ENCODE data around the gene CCDC171. TPM values are rescaled to one million over a fixed set of nuclear protein-coding genes. Genes with fewer than 3 reads are reported as not detected.

The CCDC171 gene
- total and polyA plus RNA-seq, 10 of the 15 experiments (the other 5 are each of a cell fraction or from before 2014, with no cell fraction given), result 1.00 to 7.2 (median 2.8) TPM

- Histone ChIP-seq H2AFZ (ENCODE audit: control insufficient read depth, low read depth, low read length) (no peak overlapping the region), H3K4me3 (no peak overlapping the region), H3K4me1 (ENCODE audit: control insufficient read depth, insufficient read depth, low read length) (no peaks in the 10 kb centered on the region), H3K27me3 (replicated peaks in 1 of 2; ENCODE audit: control insufficient read depth in 2 of 2, insufficient read depth in 2 of 2, low read length in 1 of 2) (no peaks in the 10 kb centered on the region), H3K4me2 (ENCODE audit: control insufficient read depth, insufficient read depth) (no peak overlapping the region), H3K9me3 (replicated peaks; ENCODE audit: control insufficient read depth, insufficient read depth, low read length) (no peaks in the 10 kb centered on the region), H3K79me2 (ENCODE audit: control insufficient read depth, insufficient read depth, low read length) (no peaks in the 10 kb centered on the region), H3K9ac (ENCODE audit: control insufficient read depth, insufficient read depth, low read length) (no peak overlapping the region), H4K20me1 (ENCODE audit: control insufficient read depth, insufficient read depth) (no peaks in the 10 kb centered on the region), H3K36me3 (ENCODE audit: control insufficient read depth in 2 of 2, insufficient read depth in 2 of 2, low read length in 1 of 2) (no peaks in the 10 kb centered on the region), H3K27ac (ENCODE audit: control insufficient read depth, insufficient read depth) (no peak overlapping the region)
- ChIA-PET CTCF (no interaction called here), SMC1A (ENCODE audit: uncharacterized antibody, unreplicated experiment) (no interaction called here), RAD21 (ENCODE audit: unreplicated experiment) (no interaction called here), POLR2A (no interaction called here)
- in situ Hi-C loops (cut with MboI), result no loop called here
- TF ChIP-seq MYC (IDR thresholded peaks at IDR 0.05; ENCODE audit: insufficient read depth, insufficient read length, insufficient replicate concordance, low read length, severe bottlenecking) (no peak), RFX5 (IDR thresholded peaks at IDR 0.05; ENCODE audit: low read depth, low read length) (no peak), HDGF (IDR thresholded peaks at IDR 0.05) (no peak), NR2C2 (IDR thresholded peaks at IDR 0.05; ENCODE audit: borderline replicate concordance, control insufficient read depth, insufficient read length, low read depth) (no peak), SIX5 (IDR thresholded peaks at IDR 0.05; ENCODE audit: low read depth, low read length, severe bottlenecking) (no peak), EGR1 (IDR thresholded peaks at IDR 0.05; ENCODE audit: borderline replicate concordance in 1 of 2, low read depth in 2 of 2, low read length in 2 of 2) (no peak), SUPT20H (IDR thresholded peaks at IDR 0.05; ENCODE audit: borderline replicate concordance, control insufficient read depth, low read depth, low read length) (no peak), TAF1 (IDR thresholded peaks at IDR 0.05; ENCODE audit: borderline replicate concordance, low read depth, low read length) (no peak), PKNOX1 (IDR thresholded peaks at IDR 0.05) (no peak), CHD2 (IDR thresholded peaks at IDR 0.05; ENCODE audit: borderline replicate concordance, low read depth, low read length) (no peak), ATF7 (IDR thresholded peaks at IDR 0.05; ENCODE audit: low read depth) (no peak), NR2F1 (conservative IDR thresholded peaks at IDR 0.05) (no peak), DPF2 (IDR thresholded peaks at IDR 0.05) (no peak), HCFC1 (IDR thresholded peaks at IDR 0.05; ENCODE audit: low read length) (no peak), NFYB (IDR thresholded peaks at IDR 0.05; ENCODE audit: insufficient read depth, low read depth, low read length) (no peak), E2F8 (IDR thresholded peaks at IDR 0.05; ENCODE audit: low read depth, partially characterized antibody) (no peak), YBX1 (IDR thresholded peaks at IDR 0.05) (no peak)
- DNase-seq (ENCODE audit: low read depth, low spot score) (no peak), ATAC-seq (no peak), FAIRE-seq (no peak)
- intact Hi-C loops (cut with micrococcal nuclease; ENCODE audit: unreplicated experiment), result no loop called here
- no TSS peak for BruUV-seq (replicated peaks)
- WGBS (ENCODE audit: insufficient coverage, insufficient replicate concordance, low lambda C conversion rate, missing lambda C conversion rate), result 27% methylated on average over 3 of the region's 3 CpGs
These were observed 450.0 kb downstream of the CCDC171 start for GRCh38 chr9:16002816-16003215.

Data from GM12878 (cell line).